GM19023 (cell line): ENCODE results near the gene IRF2.

Source experiments
- ATAC-seq: cut with Tn5 transposase; IDR thresholded peaks from one replicate; pipeline ENCODE4 v1.9.1; 2021; ENCODE audit warnings: mild to moderate bottlenecking, moderate library complexity; ENCODE audit not compliant: unreplicated experiment

Gene IRF2

GRCh38 chr4:184433258-184433892 is 41.0 kb downstream of the IRF2 start:
- no peak for ATAC-seq

- ATAC-seq = no peak
Measured at GRCh38 chr4:184432127-184432922, 42.0 kb downstream of the IRF2 start.

GRCh38 chr4:184430163-184430562 is 44.2 kb downstream of the IRF2 start:
- no peak for ATAC-seq

GRCh38 chr4:184428787-184429186 is 45.6 kb downstream of the IRF2 start:
- no peak for ATAC-seq

- no peak for ATAC-seq
Measured at GRCh38 chr4:184427687-184428086, 46.7 kb downstream of the IRF2 start.

- no peak for ATAC-seq
Measured at GRCh38 chr4:184427093-184427492, 47.3 kb downstream of the IRF2 start.

- ATAC-seq = no peak
Measured at GRCh38 chr4:184424993-184425758, 49.2 kb downstream of the IRF2 start.

- no peak for ATAC-seq
Measured at GRCh38 chr4:184424279-184424678, 50.1 kb downstream of the IRF2 start.

- no peak for ATAC-seq
Measured at GRCh38 chr4:184423003-184423686, 51.2 kb downstream of the IRF2 start.

GRCh38 chr4:184422378-184422777 is 52.0 kb downstream of the IRF2 start:
- ATAC-seq = no peak

- ATAC-seq = peak; percentile 22
Measured at GRCh38 chr4:184421533-184422155, 52.7 kb downstream of the IRF2 start.

- ATAC-seq = peak; percentile 56
Measured at GRCh38 chr4:184420881-184421416, 53.4 kb downstream of the IRF2 start.

GRCh38 chr4:184420402-184420801 is 53.9 kb downstream of the IRF2 start:
- no peak for ATAC-seq

GRCh38 chr4:184419976-184420375 is 54.4 kb downstream of the IRF2 start:
- no peak for ATAC-seq

- ATAC-seq = peak; percentile 41
Measured at GRCh38 chr4:184417802-184418511, 56.4 kb downstream of the IRF2 start.

- ATAC-seq = no peak
Measured at GRCh38 chr4:184416913-184417734, 57.2 kb downstream of the IRF2 start.

GRCh38 chr4:184415071-184415470 is 59.3 kb downstream of the IRF2 start:
- no peak for ATAC-seq

- ATAC-seq = no peak
Measured at GRCh38 chr4:184413261-184414046, 60.9 kb downstream of the IRF2 start.
